Mucosa of rectum (tissue), 2 donors: ENCODE data around the gene LILRB4.
"Not testable (repeated sequence)": the region's sequence is repeated elsewhere in the genome, so short reads cannot be mapped to it uniquely, and the experiment has no call there.

Experiments
- H3K27ac ChIP-seq, 2 donors: one replicate each; pipeline ENCODE4 v1.7.0; 2013; ENCODE audit warnings: inconsistent platforms in 2 of 2, low read depth in 2 of 2, low read length in 2 of 2
- H3K27me3 ChIP-seq, 2 donors: one replicate each; pipeline ENCODE4 v1.7.0; 2013; ENCODE audit warnings: low read length in 2 of 2; ENCODE audit not compliant: control insufficient read depth in 2 of 2, insufficient read depth in 2 of 2
- H3K36me3 ChIP-seq, 2 donors: one replicate each; pipeline ENCODE4 v1.7.0; 2013; ENCODE audit warnings: low read length in 2 of 2; ENCODE audit not compliant: control insufficient read depth in 2 of 2, insufficient read depth in 2 of 2
- H3K4me1 ChIP-seq, 2 donors: one replicate each; pipeline ENCODE4 v1.7.0; 2013; ENCODE audit warnings: low read length in 2 of 2, mild to moderate bottlenecking in 1 of 2; ENCODE audit not compliant: control insufficient read depth in 2 of 2, insufficient read depth in 2 of 2
- H3K4me3 ChIP-seq, 2 donors: one replicate each; pipeline ENCODE4 v1.7.0; 2013; ENCODE audit warnings: low read length in 2 of 2
- H3K9ac ChIP-seq, 2 donors: one replicate each; pipeline ENCODE4 v1.7.0; 2013; ENCODE audit warnings: low read length in 2 of 2, low read depth in 1 of 2, mild to moderate bottlenecking in 1 of 2
- H3K9me3 ChIP-seq, 2 donors: one replicate each; pipeline ENCODE4 v1.7.0; 2013; ENCODE audit warnings: low read length in 2 of 2; ENCODE audit not compliant: control insufficient read depth in 2 of 2
- donor health status: healthy.
- donor health status: Normal muscosa, but diverticular disease.

The LILRB4 gene

DNA sequence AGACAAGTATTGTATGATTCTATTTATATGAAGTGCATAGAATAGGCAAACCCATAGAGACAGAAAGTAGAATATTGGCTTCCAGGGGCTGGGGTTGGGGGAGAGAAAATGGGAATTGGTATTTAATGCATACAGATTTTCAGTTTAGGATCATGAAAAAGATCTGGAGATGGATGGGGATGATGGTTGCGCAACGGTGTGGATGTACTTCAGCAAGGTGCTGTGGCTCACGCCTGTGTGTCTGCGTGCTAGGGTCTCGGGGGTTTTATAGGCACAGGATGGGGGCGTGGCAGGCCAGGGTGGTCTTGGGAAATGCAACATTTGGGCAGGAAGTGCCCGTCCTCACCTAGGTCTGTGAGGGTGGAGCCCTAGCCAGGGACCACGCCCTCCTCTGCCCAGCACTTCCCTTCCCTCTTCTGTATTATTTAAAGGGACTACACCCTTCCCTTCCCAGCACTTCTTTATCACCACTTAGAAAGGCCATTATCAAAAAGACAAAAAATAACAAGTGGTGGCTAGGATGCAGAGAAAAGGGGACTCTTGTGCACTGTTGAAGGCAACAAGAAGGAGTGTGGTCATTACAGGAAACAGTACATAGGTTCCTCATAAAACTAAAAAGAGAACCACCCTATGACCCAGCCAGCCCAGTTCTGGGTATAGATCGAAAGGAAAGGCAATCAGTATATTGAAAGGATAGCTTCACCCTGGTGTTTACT, 29.0 kb downstream of the LILRB4 start:
- H3K4me1 ChIP-seq, result no peaks in the 10 kb centered on the region
- no peak overlapping the region for H3K4me3 ChIP-seq
- H3K27ac ChIP-seq, result no peak overlapping the region
- no peak overlapping the region for H3K9ac ChIP-seq
- H3K36me3 ChIP-seq, result no peaks in the 10 kb centered on the region
- H3K27me3 ChIP-seq, result peaks cover 0 to 2% of the 10 kb centered on the region in 2 donors
- H3K9me3 ChIP-seq, result no peaks in the 10 kb centered on the region

DNA sequence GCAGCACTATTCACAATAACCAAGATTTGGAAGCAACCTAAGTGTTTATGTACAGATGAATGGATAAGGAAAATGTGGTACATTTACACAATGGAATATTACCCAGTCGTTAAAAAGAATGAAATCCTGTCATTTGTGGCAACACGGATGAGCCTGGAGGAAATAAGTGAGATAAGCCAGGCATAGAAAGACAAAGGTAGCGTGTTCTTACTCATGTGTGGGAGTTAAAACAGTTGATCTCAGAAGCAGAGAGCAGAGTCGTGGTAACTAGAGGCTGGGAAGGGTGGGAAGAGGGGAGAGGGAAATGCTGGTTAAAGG, 29.5 kb downstream of the LILRB4 start:
- Histone ChIP-seq H3K4me1 (no peaks in the 10 kb centered on the region), H3K27me3 (peaks cover 0 to 2% of the 10 kb centered on the region in 2 donors), H3K36me3 (no peaks in the 10 kb centered on the region), H3K27ac (no peak overlapping the region), H3K9ac (no peak overlapping the region), H3K4me3 (no peak overlapping the region), H3K9me3 (no peaks in the 10 kb centered on the region)

DNA sequence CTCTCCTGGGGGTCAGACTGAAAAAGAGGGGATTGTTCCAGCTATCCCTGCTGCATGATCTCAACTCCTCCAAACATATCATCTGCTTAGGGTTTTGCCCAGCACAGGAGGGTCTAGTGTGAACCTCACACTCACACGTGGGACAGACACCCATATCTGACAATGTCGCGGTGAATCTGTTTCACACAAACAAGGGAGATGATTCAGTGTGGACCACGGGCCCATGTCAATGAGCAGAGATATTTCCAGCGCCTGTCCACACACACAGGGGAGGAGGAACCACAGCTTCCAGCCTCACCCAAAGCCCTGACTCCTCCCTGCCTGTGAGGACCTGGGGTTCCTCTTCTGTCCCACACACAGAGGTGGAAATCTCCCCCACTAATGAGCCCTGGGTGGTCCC, 31.9 kb downstream of the LILRB4 start:
- Histone ChIP-seq H3K27ac (no peak overlapping the region), H3K27me3 (no peaks in the 10 kb centered on the region), H3K9ac (no peak overlapping the region), H3K36me3 (no peaks in the 10 kb centered on the region), H3K4me3 (no peak overlapping the region), H3K9me3 (no peaks in the 10 kb centered on the region), H3K4me1 (no peaks in the 10 kb centered on the region)

DNA sequence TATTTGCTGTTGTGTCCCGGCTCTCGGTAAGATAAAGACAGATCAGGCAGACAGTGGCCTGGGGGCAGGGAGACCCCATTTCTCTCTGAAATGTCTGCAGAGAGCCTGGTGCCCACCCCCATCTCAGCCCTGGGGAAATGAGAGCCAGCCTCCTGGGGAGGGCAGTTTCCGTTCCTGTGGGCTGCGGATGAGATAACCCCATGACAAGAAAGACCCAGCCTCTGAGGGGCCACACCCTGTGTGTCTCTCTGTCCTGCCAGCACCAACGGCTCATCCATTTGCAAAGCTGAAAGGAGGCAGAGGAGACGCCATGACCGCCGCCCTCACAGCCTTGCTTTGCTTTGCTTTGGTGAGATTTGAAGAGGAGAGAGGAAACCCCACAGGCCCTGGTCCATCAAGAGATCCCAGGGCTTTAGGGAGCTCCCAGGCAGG, 33.3 kb downstream of the LILRB4 start:
- H3K4me3 ChIP-seq, result no peak overlapping the region
- H3K27ac ChIP-seq, result no peak overlapping the region
- no peak overlapping the region for H3K9ac ChIP-seq
- H3K36me3 ChIP-seq, result no peaks in the 10 kb centered on the region
- H3K9me3 ChIP-seq, result no peaks in the 10 kb centered on the region
- H3K27me3 ChIP-seq, result no peaks in the 10 kb centered on the region
- no peaks in the 10 kb centered on the region for H3K4me1 ChIP-seq

DNA sequence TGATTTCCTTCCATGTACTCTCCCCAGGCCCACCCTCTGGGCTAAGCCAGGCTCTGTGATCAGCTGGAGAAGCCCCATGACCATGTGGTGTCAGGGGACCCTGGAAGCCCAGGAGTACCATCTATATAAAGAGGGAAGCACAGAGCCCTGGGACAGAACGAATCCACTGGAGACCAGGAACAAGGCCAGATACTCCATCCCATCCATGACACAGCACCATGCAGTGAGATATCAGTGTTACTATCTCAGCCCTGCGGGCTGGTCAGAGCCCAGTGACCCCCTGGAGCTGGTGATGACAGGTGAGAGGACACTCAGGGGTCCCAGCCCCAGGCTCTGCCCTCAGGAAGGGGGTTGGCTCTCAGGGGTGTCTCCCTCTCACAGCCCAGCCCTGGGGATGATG, 34.0 kb downstream of the LILRB4 start:
- no peaks in the 10 kb centered on the region for H3K4me1 ChIP-seq
- H3K27ac ChIP-seq, result no peak overlapping the region
- H3K36me3 ChIP-seq, result no peaks in the 10 kb centered on the region
- no peaks in the 10 kb centered on the region for H3K27me3 ChIP-seq
- no peak overlapping the region for H3K4me3 ChIP-seq
- no peaks in the 10 kb centered on the region for H3K9me3 ChIP-seq
- H3K9ac ChIP-seq, result no peak overlapping the region

DNA sequence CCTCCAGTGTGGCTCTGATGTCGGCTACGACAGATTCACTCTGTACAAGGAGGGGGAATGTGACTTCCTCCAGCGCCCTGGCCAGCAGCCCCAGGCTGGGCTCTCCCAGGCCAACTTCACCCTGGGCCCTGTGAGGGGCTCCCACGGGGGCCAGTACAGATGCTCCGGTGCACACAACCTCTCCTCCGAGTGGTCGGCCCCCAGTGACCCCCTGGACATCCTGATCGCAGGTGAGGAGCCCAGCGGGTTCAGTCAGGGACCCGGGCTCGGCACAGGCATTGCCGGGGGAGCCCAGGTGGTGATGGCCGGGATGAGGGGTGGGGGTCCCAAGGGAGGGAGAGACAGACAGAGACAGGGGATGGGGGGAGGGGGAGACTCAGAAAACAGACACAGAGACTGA, 34.9 kb downstream of the LILRB4 start:
- not testable (repeated sequence) for H3K27ac ChIP-seq, H3K4me3 ChIP-seq, H3K9me3 ChIP-seq, H3K27me3 ChIP-seq, H3K36me3 ChIP-seq, H3K9ac ChIP-seq, H3K4me1 ChIP-seq

DNA sequence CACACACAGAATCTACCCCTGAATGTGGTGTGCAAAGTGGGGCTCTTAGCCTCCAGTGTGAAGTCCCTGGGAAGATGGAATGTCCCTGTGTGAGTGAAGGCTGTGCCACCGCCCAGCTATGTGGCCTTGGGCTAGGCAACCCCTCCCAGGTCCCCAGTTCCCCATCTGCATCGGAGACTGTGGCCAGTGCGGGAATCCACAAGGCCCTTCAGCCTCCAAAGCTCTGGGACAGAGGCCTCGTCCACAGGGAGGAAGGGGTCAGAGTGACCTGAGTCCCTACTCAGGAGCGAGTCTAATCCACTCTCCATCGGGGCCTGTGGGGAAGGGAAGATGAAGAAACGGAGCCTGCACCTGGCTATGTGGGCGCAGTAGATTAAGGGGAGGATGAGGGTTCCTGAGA, 42.1 kb downstream of the LILRB4 start:
- H3K4me3 ChIP-seq, result no peak overlapping the region
- H3K9ac ChIP-seq, result no peak overlapping the region
- H3K36me3 ChIP-seq, result no peaks in the 10 kb centered on the region
- H3K9me3 ChIP-seq, result no peaks in the 10 kb centered on the region
- H3K4me1 ChIP-seq, result no peaks in the 10 kb centered on the region
- H3K27ac ChIP-seq, result no peak overlapping the region
- no peaks in the 10 kb centered on the region for H3K27me3 ChIP-seq

DNA sequence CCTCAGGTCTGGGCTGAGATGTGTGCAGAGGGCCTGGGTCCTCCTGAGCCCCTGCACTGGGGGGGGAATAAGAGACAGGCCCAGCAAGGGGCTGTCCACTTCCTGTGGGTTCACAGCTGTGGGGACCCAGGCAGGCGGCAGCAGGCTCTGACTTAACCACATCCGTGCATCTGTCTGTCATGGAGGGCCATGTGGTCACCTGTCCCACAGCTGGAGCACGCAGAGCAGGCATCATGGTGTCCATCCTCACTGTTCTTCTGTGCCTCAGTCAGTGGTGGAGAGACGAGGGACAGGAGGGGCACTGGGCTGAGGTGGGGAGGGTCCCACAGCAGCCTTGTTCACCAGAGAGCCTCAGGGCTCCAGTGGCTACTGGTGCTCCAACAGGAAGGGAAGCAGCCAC, 45.2 kb downstream of the LILRB4 start:
- no peaks in the 10 kb centered on the region for H3K9me3 ChIP-seq
- H3K36me3 ChIP-seq, result no peaks in the 10 kb centered on the region
- H3K27ac ChIP-seq, result no peak overlapping the region
- H3K27me3 ChIP-seq, result no peaks in the 10 kb centered on the region
- no peak overlapping the region for H3K4me3 ChIP-seq
- H3K4me1 ChIP-seq, result no peaks in the 10 kb centered on the region
- H3K9ac ChIP-seq, result no peak overlapping the region

DNA sequence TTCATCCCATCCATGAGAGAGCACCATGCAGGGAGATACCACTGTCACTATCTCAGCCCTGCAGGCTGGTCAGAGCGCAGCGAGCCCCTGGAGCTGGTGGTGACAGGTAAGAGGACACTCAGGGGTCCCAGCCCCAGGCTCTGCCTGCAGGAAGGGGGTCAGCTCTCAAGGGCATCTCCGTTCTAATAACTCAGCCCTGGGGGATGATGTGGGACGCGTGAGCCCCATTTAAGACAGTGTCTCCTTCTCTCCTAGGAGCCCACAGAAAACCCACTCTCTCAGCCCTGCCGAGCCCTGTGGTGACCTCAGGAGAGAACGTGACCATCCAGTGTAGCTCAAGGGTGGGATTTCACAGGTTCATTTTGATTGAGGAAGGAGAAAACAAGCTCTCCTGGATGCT, 46.0 kb downstream of the LILRB4 start:
- Histone ChIP-seq H3K9me3 (no peaks in the 10 kb centered on the region), H3K36me3 (no peaks in the 10 kb centered on the region), H3K9ac (no peak overlapping the region), H3K4me3 (no peak overlapping the region), H3K4me1 (no peaks in the 10 kb centered on the region), H3K27ac (no peak overlapping the region), H3K27me3 (no peaks in the 10 kb centered on the region)

DNA sequence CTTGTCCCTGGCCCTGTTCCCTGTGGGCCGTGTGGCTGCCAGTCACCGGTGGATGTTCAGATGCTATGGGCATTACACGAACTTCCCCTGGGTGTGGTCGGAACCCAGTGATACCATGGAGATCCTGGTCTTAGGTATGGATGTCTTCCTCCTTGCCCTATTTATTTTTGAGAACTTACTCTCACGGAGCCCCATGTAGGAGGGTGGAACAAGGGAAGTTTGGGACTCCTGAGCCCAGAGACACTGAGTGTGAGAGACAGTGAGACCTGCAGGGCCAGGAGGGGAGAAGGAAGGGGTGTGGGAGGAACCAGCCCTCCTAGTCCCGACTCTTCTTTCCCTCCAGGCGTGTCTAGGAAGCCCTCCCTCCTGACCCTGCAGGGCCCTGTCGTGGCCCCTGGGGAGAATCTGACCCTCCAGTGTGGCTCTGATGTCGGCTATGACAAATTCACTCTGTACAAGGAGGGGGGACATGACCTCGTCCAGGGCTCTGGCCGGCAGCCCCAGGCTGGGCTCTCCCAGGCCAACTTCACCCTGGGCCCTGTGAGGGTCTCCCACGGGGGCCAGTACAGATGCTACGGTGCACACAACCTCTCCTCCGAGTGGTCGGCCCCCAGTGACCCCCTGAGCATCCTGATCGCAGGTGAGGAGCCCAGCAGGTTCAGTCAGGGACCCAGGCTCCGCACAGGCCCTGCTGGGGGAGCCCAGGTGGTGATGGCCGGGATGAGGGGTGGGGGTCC, 46.6 kb downstream of the LILRB4 start:
- H3K4me3 ChIP-seq, result no peak overlapping the region
- no peaks in the 10 kb centered on the region for H3K36me3 ChIP-seq
- H3K4me1 ChIP-seq, result no peaks in the 10 kb centered on the region
- no peak overlapping the region for H3K27ac ChIP-seq
- H3K9ac ChIP-seq, result no peak overlapping the region
- H3K9me3 ChIP-seq, result no peaks in the 10 kb centered on the region
- H3K27me3 ChIP-seq, result no peaks in the 10 kb centered on the region
